Measurements from ENCODE around the gene TLX2. TPM values are rescaled to one million over a fixed set of nuclear protein-coding genes. Genes with fewer than 3 reads are reported as not detected.

TLX2 gene
- polyA plus RNA-seq, 3 donors: not detected

DNA sequence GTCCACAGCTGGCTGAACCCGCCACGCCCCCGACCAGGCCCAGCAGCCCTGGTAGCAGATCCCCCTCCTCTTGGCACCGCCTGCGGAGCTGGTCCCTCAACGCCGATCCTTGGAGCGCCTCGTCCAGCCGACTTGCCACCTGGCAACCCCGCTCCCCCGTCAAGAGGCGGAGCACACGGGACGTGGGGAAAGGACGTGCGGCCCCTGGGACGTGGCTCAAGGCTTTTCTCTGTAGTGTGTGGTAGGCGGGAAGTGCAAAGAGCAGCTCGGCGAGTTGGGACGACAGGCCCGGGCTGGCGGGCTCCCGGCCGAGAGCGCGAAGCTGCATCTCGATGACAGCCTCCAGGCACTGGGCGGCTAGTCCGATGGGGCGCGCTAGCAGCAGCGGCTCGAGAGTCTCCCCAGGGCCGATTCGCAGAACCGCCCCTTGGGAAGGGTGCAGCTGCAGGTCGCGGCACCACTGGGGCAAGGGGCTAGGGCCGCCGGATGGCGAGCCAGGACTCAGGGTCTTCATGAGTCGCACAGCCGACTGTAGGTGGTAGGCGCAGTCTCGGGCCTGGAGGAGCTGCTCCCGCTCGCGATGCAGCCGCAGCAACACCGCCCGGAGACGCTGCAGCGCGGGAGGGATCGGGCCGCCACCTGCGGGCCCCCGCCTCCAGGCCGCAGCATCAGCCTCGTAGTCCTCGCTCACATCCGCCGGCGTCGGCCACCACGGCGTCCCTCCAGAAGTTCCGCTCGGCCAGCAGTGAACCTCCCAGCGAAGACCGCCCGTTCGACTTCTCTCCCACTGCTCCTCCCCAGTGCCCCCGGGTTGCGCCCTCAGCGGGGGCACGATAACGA is 32.1 kb upstream of the TLX2 start:
- H3K36me3 ChIP-seq (replicated peaks in 1 of 2; ENCODE audit: control insufficient read depth in 1 of 2, insufficient read depth in 2 of 2, low read length in 2 of 2): peaks cover 18 to 35% of the 10 kb centered on the region in 2 donors
- H3K27ac Mint-ChIP-seq: peak overlapping the region; percentile 90 to 100 (median 99)
- H3K79me2 ChIP-seq (ENCODE audit: insufficient read depth, low read length): peaks cover 49% of the 10 kb centered on the region
- no peaks in the 10 kb centered on the region for H3K9me3 ChIP-seq (replicated peaks in 1 of 2; ENCODE audit: control insufficient read depth in 1 of 2, insufficient read depth in 1 of 2, low read length in 2 of 2)
- no peaks in the 10 kb centered on the region for H3K9me3 Mint-ChIP-seq
- no peak for TF ChIP-seq CTCF (IDR thresholded peaks at IDR 0.05)
- no peaks in the 10 kb centered on the region for H3K27me3 ChIP-seq (ENCODE audit: control insufficient read depth in 2 of 2, insufficient read depth in 2 of 2, low read length in 2 of 2)
- peak overlapping the region; percentile 95 for H3K4me2 ChIP-seq (replicated peaks; ENCODE audit: extremely low read depth, low read length, poor library complexity, severe bottlenecking)
- H3K36me3 Mint-ChIP-seq: peaks cover 29 to 45% of the 10 kb centered on the region in 2 donors
- peaks cover 29 to 38% of the 10 kb centered on the region in 2 donors for H3K4me1 ChIP-seq (ENCODE audit: control insufficient read depth in 1 of 2, insufficient read depth in 2 of 2, low read length in 2 of 2)
- WGBS (ENCODE audit: insufficient coverage): 3% methylated on average over 71 of the region's 80 CpGs
- H3K4me1 Mint-ChIP-seq: peaks cover 34% of the 10 kb centered on the region
- intact Hi-C loops (cut with micrococcal nuclease): loop anchor here (1.0 to 5.0 kb wide), 6 partner anchors 27 to 105 kb away; partner anchors contain the start of genes AUP1 (in 2 of the 2), HTRA2 (in 2 of the 2), INO80B (in 2 of the 2) and DQX1 (in 1 of the 2)
- H3K9ac ChIP-seq (ENCODE audit: insufficient read depth, low read length, poor library complexity, severe bottlenecking): peak overlapping the region; percentile 76
- peaks cover 23% of the 10 kb centered on the region for H4K20me1 ChIP-seq (ENCODE audit: insufficient read depth, low read length)
- H2AFZ ChIP-seq (ENCODE audit: insufficient read depth, low read depth, low read length, poor library complexity, severe bottlenecking): peak overlapping the region; percentile 98
- peaks cover 0 to 2% (median 0%) of the 10 kb centered on the region in 3 donors for H3K27me3 Mint-ChIP-seq (ENCODE audit: low read depth in 3 of 3)
- H3K4me3 Mint-ChIP-seq: peak overlapping the region; percentile 100
- H3K4me3 ChIP-seq (replicated peaks in 1 of 3; ENCODE audit: low read depth in 2 of 3, low read length in 3 of 3): peak overlapping the region; percentile 61 to 94 (median 86)
- H3K27ac ChIP-seq (ENCODE audit: low read depth in 1 of 2, low read length in 2 of 2): peak overlapping the region; percentile 84 to 90
- DNase-seq: peak in 2 of 3 donors; percentile 19 to 55

DNA sequence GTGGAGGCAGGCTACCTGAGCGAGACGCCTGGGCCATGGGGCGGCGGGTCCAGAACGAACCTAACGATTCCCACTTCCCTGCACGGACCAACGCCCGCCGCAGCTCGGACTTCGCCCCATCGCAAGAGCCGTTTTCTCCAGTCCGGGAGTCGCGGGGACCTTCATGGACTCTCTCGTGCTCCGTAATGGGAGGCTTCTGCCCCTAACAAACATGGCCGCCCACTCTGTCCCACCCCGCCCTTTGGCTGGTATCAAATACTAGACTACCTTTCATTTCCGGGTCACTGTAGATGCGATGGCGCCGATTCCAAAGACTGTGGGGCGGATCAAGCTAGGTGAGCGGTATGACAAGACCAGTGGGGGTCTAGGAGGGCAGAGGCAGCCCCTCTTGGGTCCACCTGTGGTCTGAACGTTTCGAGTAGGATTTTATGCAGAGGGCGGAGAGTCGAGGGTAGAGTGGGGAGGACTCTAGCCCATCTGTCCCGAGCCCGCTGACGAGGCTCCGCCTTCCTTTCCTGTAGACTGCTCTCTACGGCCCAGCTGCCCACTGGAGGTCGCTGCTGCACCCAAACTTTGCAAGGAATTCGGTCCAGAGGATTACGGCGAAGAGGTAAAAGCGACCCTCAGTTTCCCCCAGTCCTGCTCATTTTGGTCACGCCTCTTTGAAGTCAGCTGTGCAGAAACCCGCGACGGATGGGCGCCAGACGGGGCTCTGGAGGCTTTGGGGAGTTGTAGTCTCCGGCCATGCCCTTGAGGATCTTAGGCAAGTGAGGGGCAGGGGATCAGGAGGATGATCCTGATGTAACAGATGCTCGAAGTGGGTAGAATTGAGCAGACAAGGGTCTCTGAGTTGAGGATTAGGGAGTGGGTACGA is 31.2 kb upstream of the TLX2 start, which contains the start of the genes CCDC142 and TTC31:
Gene CCDC142, minus strand, starts transcription at position 198 of the 874 bp plus-strand sequence. Its CDS starts 161 bp downstream, at position 37.
Gene TTC31, plus strand, starts transcription at position 281 of the 874 bp plus-strand sequence. Its CDS starts 15 bp downstream, at position 296.
- peak within 1 kb of the TSS; percentile 76 for H3K9ac ChIP-seq (ENCODE audit: insufficient read depth, low read length, poor library complexity, severe bottlenecking)
- peak; percentile 93 to 95 (median 94) for DNase-seq
- H3K36me3 ChIP-seq (replicated peaks in 1 of 2; ENCODE audit: control insufficient read depth in 1 of 2, insufficient read depth in 2 of 2, low read length in 2 of 2): peaks cover 18 to 40% of the 10 kb centered on the region in 2 donors
- H4K20me1 ChIP-seq (ENCODE audit: insufficient read depth, low read length): peaks cover 20% of the 10 kb centered on the region
- H3K79me2 ChIP-seq (ENCODE audit: insufficient read depth, low read length): peaks cover 49% of the 10 kb centered on the region
- peaks cover 0 to 2% (median 0%) of the 10 kb centered on the region in 3 donors for H3K27me3 Mint-ChIP-seq (ENCODE audit: low read depth in 3 of 3)
- no peaks in the 10 kb centered on the region for H3K9me3 ChIP-seq (replicated peaks in 1 of 2; ENCODE audit: control insufficient read depth in 1 of 2, insufficient read depth in 1 of 2, low read length in 2 of 2)
- H2AFZ ChIP-seq (ENCODE audit: insufficient read depth, low read depth, low read length, poor library complexity, severe bottlenecking): peak within 1 kb of the TSS; percentile 98
- peaks cover 31 to 47% of the 10 kb centered on the region in 2 donors for H3K36me3 Mint-ChIP-seq
- peak within 1 kb of the TSS; percentile 100 for H3K4me3 Mint-ChIP-seq
- TF ChIP-seq CTCF (IDR thresholded peaks at IDR 0.05): peak; percentile 88
- peak within 1 kb of the TSS; percentile 95 for H3K4me2 ChIP-seq (replicated peaks; ENCODE audit: extremely low read depth, low read length, poor library complexity, severe bottlenecking)
- H3K9me3 Mint-ChIP-seq: no peaks in the 10 kb centered on the region
- H3K4me3 ChIP-seq (replicated peaks in 1 of 3; ENCODE audit: low read depth in 2 of 3, low read length in 3 of 3): peak within 1 kb of the TSS; percentile 61 to 94 (median 86)
- intact Hi-C loops (cut with micrococcal nuclease): loop anchor here (1.0 to 5.0 kb wide), 6 partner anchors 28 to 104 kb away; partner anchors contain the start of genes AUP1 (in 2 of the 2), HTRA2 (in 2 of the 2), INO80B (in 2 of the 2) and DQX1 (in 1 of the 2)
- peaks cover 24 to 32% of the 10 kb centered on the region in 2 donors for H3K4me1 ChIP-seq (ENCODE audit: control insufficient read depth in 1 of 2, insufficient read depth in 2 of 2, low read length in 2 of 2)
- H3K27ac ChIP-seq (ENCODE audit: low read depth in 1 of 2, low read length in 2 of 2): peak within 1 kb of the TSS; percentile 84 to 90
- H3K4me1 Mint-ChIP-seq: peaks cover 29% of the 10 kb centered on the region
- no peaks in the 10 kb centered on the region for H3K27me3 ChIP-seq (ENCODE audit: control insufficient read depth in 2 of 2, insufficient read depth in 2 of 2, low read length in 2 of 2)
- 1% methylated on average over 43 of the region's 50 CpGs for WGBS (ENCODE audit: insufficient coverage)
- peak within 1 kb of the TSS; percentile 90 to 100 (median 99) for H3K27ac Mint-ChIP-seq

Data from CD14-positive monocyte (primary cell).